GM19467 (cell line): Measurements from ENCODE around the gene GMIP.

Experiments
- ATAC-seq: cut with Tn5 transposase; IDR thresholded peaks from one replicate; pipeline ENCODE4 v1.9.1; 2021; ENCODE audit warnings: mild to moderate bottlenecking, moderate library complexity; ENCODE audit not compliant: unreplicated experiment

Gene GMIP

GRCh38 chr19:19579533-19580361 lies 63.7 kb downstream of the GMIP start:
- ATAC-seq, result no peak
